Progenitor cell of endocrine pancreas (in vitro differentiated cells): ENCODE results near the gene CCDC157. TPM values are rescaled to one million over a fixed set of nuclear protein-coding genes. Genes with fewer than 3 reads are reported as not detected.

Source experiments
- DNase-seq: peaks from one replicate; pipeline ENCODE4 v3.0.0; 2021; ENCODE audit warnings: low spot score; ENCODE audit not compliant: unreplicated experiment
- H3K27ac Mint-ChIP-seq: 2 replicates; pipeline ENCODE4 v1.8.0; 2021; ENCODE audit warnings: mild to moderate bottlenecking, moderate library complexity, mixed read lengths
- H3K27me3 Mint-ChIP-seq: 2 replicates; pipeline ENCODE4 v1.8.0; 2021; ENCODE audit warnings: mixed read lengths
- H3K36me3 Mint-ChIP-seq: 2 replicates; pipeline ENCODE4 v1.8.0; 2022; ENCODE audit warnings: mixed read lengths; ENCODE audit not compliant: insufficient read depth
- H3K4me1 Mint-ChIP-seq: 2 replicates; pipeline ENCODE4 v1.8.0; 2021; ENCODE audit warnings: low read depth, mixed read lengths
- H3K4me3 Mint-ChIP-seq: 2 replicates; pipeline ENCODE4 v1.8.0; 2021; ENCODE audit warnings: low read depth, mild to moderate bottlenecking, moderate library complexity, mixed read lengths
- H3K9me3 Mint-ChIP-seq: 2 replicates; pipeline ENCODE4 v1.8.0; 2021; ENCODE audit warnings: low read depth, mixed read lengths
- CTCF ChIP-seq: fragments of 200-600 bp; sonication (generic); IDR thresholded peaks from one replicate; pipeline ENCODE4 v1.5.0; 2021; ENCODE audit warnings: antibody characterized with exemption, mild to moderate bottlenecking; ENCODE audit not compliant: unreplicated experiment
- total RNA-seq: library from RNA; stranded (reverse); gene quantifications from 2 replicates; pipeline ENCODE4 v1.2.1, GENCODE V29; 2021

Gene CCDC157
- total RNA-seq, 1 donor from 2014 or later: 13.5 TPM

GRCh38 chr22:30375312-30375849, 18.6 kb downstream of the CCDC157 start:
- Mint-ChIP-seq H3K4me1 (no peaks in the 10 kb centered on the region), H3K9me3 (no peaks in the 10 kb centered on the region)
- TF ChIP-seq CTCF: no peak

GRCh38 chr22:30380011-30380410, 23.2 kb downstream of the CCDC157 start:
- Mint-ChIP-seq H3K4me1 (no peaks in the 10 kb centered on the region), H3K36me3 (peaks cover 7% of the 10 kb centered on the region)
- TF ChIP-seq CTCF: no peak

More at GRCh38 chr22:30375312-30375849, 18.6 kb downstream of the CCDC157 start:
- H3K27ac Mint-ChIP-seq: no peak overlapping the region
- no peak for DNase-seq
- H3K4me3 Mint-ChIP-seq: no peak overlapping the region
- no peaks in the 10 kb centered on the region for H3K27me3 Mint-ChIP-seq
- peaks cover 4% of the 10 kb centered on the region for H3K36me3 Mint-ChIP-seq

GRCh38 chr22:30381264-30381663, 24.5 kb downstream of the CCDC157 start:
- DNase-seq: no peak
- Mint-ChIP-seq H3K36me3 (peaks cover 7% of the 10 kb centered on the region), H3K9me3 (no peaks in the 10 kb centered on the region)

More at GRCh38 chr22:30380011-30380410, 23.2 kb downstream of the CCDC157 start:
- H3K9me3 Mint-ChIP-seq: no peaks in the 10 kb centered on the region
- no peak overlapping the region for H3K27ac Mint-ChIP-seq
- H3K27me3 Mint-ChIP-seq: no peaks in the 10 kb centered on the region
- DNase-seq: no peak
- no peak overlapping the region for H3K4me3 Mint-ChIP-seq

DNA sequence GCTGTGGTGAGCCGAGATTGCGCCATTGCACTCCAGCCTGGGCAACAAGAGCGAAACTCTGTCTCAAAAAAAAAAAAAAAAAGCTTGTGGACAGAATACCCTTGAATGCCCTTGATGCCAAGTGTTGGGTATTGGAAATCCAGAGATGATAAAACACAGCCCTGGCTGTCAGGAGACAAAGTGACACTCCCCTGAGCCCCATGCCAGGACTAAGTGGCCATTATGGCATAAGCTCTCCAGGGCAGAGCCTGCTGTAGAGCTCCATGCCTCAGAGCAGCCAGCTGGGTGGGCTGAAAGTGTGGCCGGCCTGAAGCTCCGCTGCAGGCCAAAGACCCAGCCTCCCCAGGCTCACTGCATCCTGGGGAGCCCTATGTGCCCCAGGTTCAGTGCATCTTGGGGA, 25.5 kb downstream of the CCDC157 start:
- Mint-ChIP-seq H3K9me3 (no peaks in the 10 kb centered on the region), H3K27me3 (no peaks in the 10 kb centered on the region), H3K27ac (no peak overlapping the region), H3K36me3 (peaks cover 7% of the 10 kb centered on the region), H3K4me1 (peaks cover 7% of the 10 kb centered on the region), H3K4me3 (no peak overlapping the region)
- no peak for TF ChIP-seq CTCF
- no peak for DNase-seq

More at GRCh38 chr22:30381264-30381663, 24.5 kb downstream of the CCDC157 start:
- Mint-ChIP-seq H3K4me1 (peaks cover 1% of the 10 kb centered on the region), H3K27ac (no peak overlapping the region), H3K4me3 (no peak overlapping the region), H3K27me3 (no peaks in the 10 kb centered on the region)
- TF ChIP-seq CTCF: no peak

DNA sequence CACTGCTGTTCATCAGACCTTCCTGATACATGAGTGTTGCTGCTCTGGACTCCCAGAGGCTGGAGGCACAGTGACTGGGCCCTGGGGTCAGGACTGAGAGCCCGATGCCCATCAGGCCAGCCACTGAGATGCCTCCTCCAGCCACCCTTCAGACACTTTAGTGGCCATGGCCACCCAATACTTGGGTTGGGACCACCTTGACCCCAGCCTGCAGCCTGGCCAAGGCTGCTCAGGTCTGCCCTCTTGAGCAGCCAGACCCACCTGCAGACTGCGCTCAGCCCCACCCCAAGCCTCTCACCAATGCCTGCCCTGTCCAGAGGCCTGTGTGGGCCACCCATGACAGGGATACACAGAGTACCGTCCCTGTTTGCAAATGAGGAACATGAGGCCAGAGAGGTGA, 26.3 kb downstream of the CCDC157 start:
- Mint-ChIP-seq H3K27me3 (peaks cover 3% of the 10 kb centered on the region), H3K27ac (no peak overlapping the region), H3K36me3 (peaks cover 5% of the 10 kb centered on the region), H3K4me1 (peaks cover 10% of the 10 kb centered on the region), H3K4me3 (no peak overlapping the region), H3K9me3 (no peaks in the 10 kb centered on the region)
- no peak for TF ChIP-seq CTCF
- no peak for DNase-seq
